ENCODE data around the gene GULP1.

Gene GULP1

GRCh38 chr2:188631037-188631809, 339.5 kb downstream of the GULP1 start:
- no peaks in the 10 kb centered on the region for H3K36me3 Mint-ChIP-seq
- H3K27ac Mint-ChIP-seq, result no peak overlapping the region
- no peak for ATAC-seq
- H3K4me1 Mint-ChIP-seq, result no peaks in the 10 kb centered on the region
- no peak for DNase-seq (ENCODE audit: low spot score in 2 of 2)
- H3K9me3 Mint-ChIP-seq, result peaks cover 3% of the 10 kb centered on the region
- H3K4me3 Mint-ChIP-seq, result no peak overlapping the region

GRCh38 chr2:188634656-188635055, 343.0 kb downstream of the GULP1 start:
- Mint-ChIP-seq H3K36me3 (no peaks in the 10 kb centered on the region), H3K4me1 (no peaks in the 10 kb centered on the region), H3K27ac (no peak overlapping the region), H3K9me3 (peaks cover 4% of the 10 kb centered on the region), H3K4me3 (no peak overlapping the region)
- DNase-seq (ENCODE audit: low spot score in 2 of 2), result no peak
- no peak for ATAC-seq
